Kidney (tissue), 14 donors: ENCODE data around the gene RSPO1. TPM values are rescaled to one million over a fixed set of nuclear protein-coding genes. Genes with fewer than 3 reads are reported as not detected.

Source experiments
- DNase-seq, 5 donors: peaks; one replicate each; pipeline ENCODE4 v3.0.0-alpha.2; 2013 to 2020
- FAIRE-seq: peaks from 2 replicates; lab custom pipeline; 2012; peaks lifted over from hg19 to GRCh38; lab: Jason Lieb, UNC
- H3K27ac ChIP-seq, 2 donors: one replicate each; pipeline ENCODE4 v1.7.0; 2013; ENCODE audit warnings: low read depth in 2 of 2, low read length in 2 of 2, inconsistent platforms in 1 of 2
- H3K27me3 ChIP-seq: one replicate; pipeline ENCODE4 v1.7.1; 2013; ENCODE audit warnings: low read length, inconsistent platforms; ENCODE audit not compliant: control insufficient read depth, insufficient read depth
- H3K36me3 ChIP-seq, 3 donors: one replicate each; pipeline versions ENCODE4 v1.7.0 to v1.7.1; 2013; ENCODE audit warnings: low read length in 3 of 3, control low read depth in 1 of 3, inconsistent platforms in 1 of 3; ENCODE audit not compliant: insufficient read depth in 3 of 3, control insufficient read depth in 2 of 3
- H3K4me1 ChIP-seq, 3 donors: one replicate each; pipeline versions ENCODE4 v1.7.0 to v1.7.1; 2013; ENCODE audit warnings: low read length in 3 of 3, inconsistent platforms in 1 of 3, low read depth in 1 of 3; ENCODE audit not compliant: control insufficient read depth in 2 of 3, insufficient read depth in 2 of 3
- H3K4me3 ChIP-seq, 3 donors: one replicate each; pipeline versions ENCODE4 v1.7.0 to v1.8.1; 2013; ENCODE audit warnings: low read length in 3 of 3, control low read depth in 1 of 3, inconsistent platforms in 1 of 3
- H3K9ac ChIP-seq, 3 donors: one replicate each; pipeline versions ENCODE4 v1.7.0 to v1.7.1; 2013; ENCODE audit warnings: low read length in 3 of 3, control low read depth in 1 of 3, inconsistent platforms in 1 of 3
- H3K9me3 ChIP-seq, 3 donors: one replicate each; pipeline versions ENCODE4 v1.7.0 to v1.7.1; 2013; ENCODE audit warnings: low read length in 3 of 3, control low read depth in 1 of 3, inconsistent platforms in 1 of 3; ENCODE audit not compliant: control insufficient read depth in 2 of 3, insufficient read depth in 1 of 3
- CTCF ChIP-seq: IDR thresholded peaks from 3 replicates; pipeline ENCODE4 v1.5.1; 2012; ENCODE audit warnings: mild to moderate bottlenecking, moderate library complexity, borderline replicate concordance; ENCODE audit not compliant: insufficient read depth; ENCODE audit errors: extremely low read depth
- intact Hi-C: fragments of 100-400 bp; cut with DNase I; formaldehyde crosslinking; loops from one replicate; pipeline ENCODE4 v1.11.1; 2022
- polyA plus RNA-seq: library from polyadenylated mRNA; stranded (reverse); fragments of 350-450 nt; fragmentation: Illumina TruSeq; extraction: RNeasy Lipid Tissue Mini Kit (QIAGEN cat#74804); gene quantifications from one replicate; pipeline ENCODE4 v1.2.3, GENCODE V29; 2014; ENCODE audit warnings: low read depth, low replicate concordance; ENCODE audit not compliant: insufficient read depth
- total RNA-seq: library from RNA; stranded (reverse); fragmentation: NEBNext Ultra II Directional; extraction: Animal tissue kit (Norgen Biotek cat#: 25700); gene quantifications from one replicate; pipeline ENCODE4 v1.2.1, GENCODE V29; 2021
- donor health status: control.
- donor health status: control.
- donor health status: control.
- donor health status: control.
- donor health status: control.
- donor health status: DM: yes; HTN: yes; CAD: no.
- donor health status: Normal renal cell carcinoma (clear cell type).

Gene RSPO1
- total and polyA plus RNA-seq, 2 donors from 2014 or later: 0.19 to 0.26 TPM

GRCh38 chr1:37629726-37630425 lies 4.8 kb downstream of the RSPO1 start:
- Histone ChIP-seq H3K36me3 (no peaks in the 10 kb centered on the region), H3K4me3 (no peak overlapping the region), H3K27me3 (peaks cover 17% of the 10 kb centered on the region), H3K4me1 (no peaks in the 10 kb centered on the region), H3K9me3 (no peaks in the 10 kb centered on the region), H3K9ac (no peak overlapping the region), H3K27ac (no peak overlapping the region)
- intact Hi-C loops: no loop called here
- no peak for DNase-seq
- FAIRE-seq: no peak
- TF ChIP-seq CTCF: no peak

GRCh38 chr1:37629008-37629407 lies 5.7 kb downstream of the RSPO1 start:
- Histone ChIP-seq H3K27ac (no peak overlapping the region), H3K9me3 (no peaks in the 10 kb centered on the region), H3K9ac (no peak overlapping the region), H3K4me3 (no peak overlapping the region), H3K4me1 (no peaks in the 10 kb centered on the region), H3K36me3 (no peaks in the 10 kb centered on the region), H3K27me3 (peaks cover 17% of the 10 kb centered on the region)
- no peak for TF ChIP-seq CTCF
- FAIRE-seq: no peak
- intact Hi-C loops: no loop called here
- no peak for DNase-seq

GRCh38 chr1:37628026-37628556 lies 6.6 kb downstream of the RSPO1 start:
- TF ChIP-seq CTCF: no peak
- Histone ChIP-seq H3K27me3 (peaks cover 14% of the 10 kb centered on the region), H3K27ac (no peak overlapping the region), H3K36me3 (no peaks in the 10 kb centered on the region), H3K4me1 (no peaks in the 10 kb centered on the region), H3K4me3 (no peak overlapping the region), H3K9ac (no peak overlapping the region), H3K9me3 (no peaks in the 10 kb centered on the region)
- intact Hi-C loops: no loop called here
- DNase-seq (no peak), FAIRE-seq (no peak)
